Neural progenitor cell (in vitro differentiated cells): ENCODE results near the gene C1orf226. TPM values are rescaled to one million over a fixed set of nuclear protein-coding genes. Genes with fewer than 3 reads are reported as not detected.

Experiments
- DNase-seq: peaks from one replicate; pipeline ENCODE4 v3.0.0-alpha.2; 2016; ENCODE audit warnings: low spot score
- H2AFZ ChIP-seq: fragments of 200-600 bp; sonication (generic); replicated peaks from 2 replicates; pipeline ENCODE4 v1.6.1; 2016; ENCODE audit warnings: antibody characterized with exemption
- H3F3A ChIP-seq: fragments of 200-600 bp; sonication (generic); 2 replicates; pipeline ENCODE4 v1.6.1; 2016; ENCODE audit warnings: antibody characterized with exemption, low read depth
- H3K27ac ChIP-seq: fragments of 200-600 bp; sonication (generic); 2 replicates; pipeline ENCODE4 v1.5.1; 2016; ENCODE audit warnings: mild to moderate bottlenecking
- H3K27me3 ChIP-seq: fragments of 200-600 bp; sonication (generic); 2 replicates; pipeline ENCODE4 v1.6.1; 2016; ENCODE audit warnings: mild to moderate bottlenecking, moderate library complexity
- H3K36me3 ChIP-seq: fragments of 200-600 bp; sonication (generic); 2 replicates; pipeline ENCODE4 v1.5.1; 2016
- H3K4me1 ChIP-seq: fragments of 200-600 bp; sonication (generic); 2 replicates; pipeline ENCODE4 v1.6.1; 2016; ENCODE audit warnings: mixed run types
- H3K4me2 ChIP-seq: fragments of 200-600 bp; sonication (generic); 2 replicates; pipeline ENCODE4 v1.6.1; 2016
- H3K4me3 ChIP-seq: fragments of 200-600 bp; sonication (generic); 2 replicates; pipeline ENCODE4 v1.5.1; 2016
- H3K79me2 ChIP-seq: fragments of 200-600 bp; sonication (generic); 2 replicates; pipeline ENCODE4 v1.6.1; 2016; ENCODE audit warnings: low read depth
- H3K9ac ChIP-seq: fragments of 200-600 bp; sonication (generic); 2 replicates; pipeline ENCODE4 v1.6.1; 2016
- H3K9me3 ChIP-seq: fragments of 200-600 bp; sonication (generic); 2 replicates; pipeline ENCODE4 v1.5.1; 2016; ENCODE audit warnings: low read depth
- H4K20me1 ChIP-seq: fragments of 200-600 bp; sonication (generic); 2 replicates; pipeline ENCODE4 v1.6.1; 2016; ENCODE audit warnings: low read depth
- H3K27ac Mint-ChIP-seq: 3 replicates; pipeline ENCODE4 v1.8.0; 2021; ENCODE audit warnings: mixed read lengths
- H3K27me3 Mint-ChIP-seq: 2 replicates; pipeline ENCODE4 v1.8.0; 2022; ENCODE audit warnings: low read depth, mild to moderate bottlenecking, inconsistent platforms, moderate library complexity, mixed read lengths; ENCODE audit not compliant: insufficient read depth
- H3K36me3 Mint-ChIP-seq: 3 replicates; pipeline ENCODE4 v1.8.0; 2021; ENCODE audit warnings: mixed read lengths
- H3K4me1 Mint-ChIP-seq: 3 replicates; pipeline ENCODE4 v1.8.0; 2021; ENCODE audit warnings: mixed read lengths
- H3K4me3 Mint-ChIP-seq: 3 replicates; pipeline ENCODE4 v1.8.0; 2021; ENCODE audit warnings: mild to moderate bottlenecking, moderate library complexity, mixed read lengths
- H3K9me3 Mint-ChIP-seq: 3 replicates; pipeline ENCODE4 v1.8.0; 2020; ENCODE audit warnings: mixed read lengths
- CTCF ChIP-seq: fragments of 200-600 bp; sonication (generic); IDR thresholded peaks from 2 replicates; pipeline ENCODE4 v1.5.1; 2017; ENCODE audit warnings: antibody characterized with exemption, mild to moderate bottlenecking
- EZH2 ChIP-seq: fragments of 200-600 bp; sonication (generic); IDR thresholded peaks from 2 replicates; pipeline ENCODE4 v1.6.1; 2017; ENCODE audit warnings: antibody characterized with exemption, mild to moderate bottlenecking, moderate library complexity
- EZH2phosphoT487 ChIP-seq: fragments of 200-600 bp; sonication (generic); IDR thresholded peaks from 2 replicates; pipeline ENCODE4 v1.6.1; 2017; ENCODE audit warnings: antibody characterized with exemption
- total RNA-seq: library from RNA; depleted of rRNA; stranded (reverse); fragments of >200 nt; gene quantifications from 2 replicates; pipeline ENCODE4 v1.2.3, GENCODE V29; 2015; ENCODE audit warnings: low replicate concordance

The C1orf226 gene
- total RNA-seq, 1 donor from 2014 or later = 3.9 TPM

DNA sequence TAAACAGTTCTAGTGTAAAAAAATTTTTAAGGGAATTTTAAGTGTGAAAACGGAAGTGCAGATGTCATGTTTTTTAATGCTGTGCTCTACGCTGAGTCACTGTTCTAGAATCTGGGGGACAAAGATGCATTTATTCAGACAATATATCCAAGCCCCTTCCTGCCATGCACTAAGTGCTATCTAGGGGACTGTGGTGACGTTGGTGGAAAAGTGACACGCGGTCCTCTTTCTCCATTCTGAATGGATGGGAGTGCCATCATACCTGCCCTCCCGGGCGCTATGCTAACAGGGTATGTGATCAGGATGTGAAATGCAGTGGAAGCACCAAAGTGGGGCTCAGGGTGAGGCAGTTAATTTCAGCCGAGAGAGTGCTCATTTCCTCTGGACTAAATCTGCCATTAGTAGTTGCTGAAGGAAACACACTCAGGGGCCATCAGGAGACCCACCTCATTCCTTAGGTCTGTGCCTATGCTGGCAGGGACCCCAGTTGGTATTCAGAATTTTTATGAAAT is 6.6 kb downstream of the C1orf226 start:
- Histone ChIP-seq H4K20me1 (no peaks in the 10 kb centered on the region), H3K4me1 (peaks cover 71% of the 10 kb centered on the region), H3K9me3 (no peaks in the 10 kb centered on the region), H3K79me2 (no peaks in the 10 kb centered on the region), H3F3A (peaks cover 55% of the 10 kb centered on the region), H3K9ac (no peak overlapping the region), H3K27me3 (no peaks in the 10 kb centered on the region), H2AFZ (no peak overlapping the region), H3K36me3 (no peaks in the 10 kb centered on the region), H3K4me2 (peak overlapping the region; percentile 45), H3K27ac (peak overlapping the region; percentile 18), H3K4me3 (no peak overlapping the region)
- no peak for DNase-seq
- peaks cover 12% of the 10 kb centered on the region for H3K36me3 Mint-ChIP-seq
- peaks cover 85% of the 10 kb centered on the region for H3K4me1 Mint-ChIP-seq
- no peaks in the 10 kb centered on the region for H3K9me3 Mint-ChIP-seq
- peak overlapping the region; percentile 33 for H3K4me3 Mint-ChIP-seq
- H3K27me3 Mint-ChIP-seq = peaks cover 9% of the 10 kb centered on the region
- peak overlapping the region; percentile 94 for H3K27ac Mint-ChIP-seq
- TF ChIP-seq EZH2phosphoT487 = no peak
- no peak for TF ChIP-seq CTCF

- Mint-ChIP-seq H3K27ac (peak overlapping the region; percentile 94), H3K9me3 (no peaks in the 10 kb centered on the region), H3K4me3 (peak overlapping the region; percentile 39), H3K4me1 (peaks cover 82% of the 10 kb centered on the region), H3K36me3 (peaks cover 9% of the 10 kb centered on the region), H3K27me3 (peaks cover 9% of the 10 kb centered on the region)
- Histone ChIP-seq H3K79me2 (no peaks in the 10 kb centered on the region), H3K36me3 (no peaks in the 10 kb centered on the region), H3K27ac (peak overlapping the region; percentile 18), H2AFZ (no peak overlapping the region), H3K4me1 (peaks cover 66% of the 10 kb centered on the region), H3K27me3 (no peaks in the 10 kb centered on the region), H3K9ac (no peak overlapping the region), H3F3A (peaks cover 56% of the 10 kb centered on the region), H3K9me3 (no peaks in the 10 kb centered on the region), H3K4me2 (peak overlapping the region; percentile 45), H4K20me1 (no peaks in the 10 kb centered on the region), H3K4me3 (no peak overlapping the region)
- no peak for DNase-seq
- TF ChIP-seq EZH2phosphoT487 = no peak
- no peak for TF ChIP-seq EZH2
Measured at GRCh38 chr1:162388615-162389014, 7.1 kb downstream of the C1orf226 start.

GRCh38 chr1:162389021-162389818 is 7.7 kb downstream of the C1orf226 start:
- Histone ChIP-seq H3K4me3 (no peak overlapping the region), H3K27ac (peak overlapping the region; percentile 18), H3K4me2 (peak overlapping the region; percentile 45), H3F3A (peaks cover 56% of the 10 kb centered on the region), H3K79me2 (no peaks in the 10 kb centered on the region), H3K9me3 (no peaks in the 10 kb centered on the region), H4K20me1 (no peaks in the 10 kb centered on the region), H3K9ac (no peak overlapping the region), H3K27me3 (no peaks in the 10 kb centered on the region), H3K4me1 (peaks cover 60% of the 10 kb centered on the region), H3K36me3 (no peaks in the 10 kb centered on the region), H2AFZ (no peak overlapping the region)
- DNase-seq = peak; percentile 79
- TF ChIP-seq CTCF (no peak), EZH2 (no peak), EZH2phosphoT487 (no peak)
- Mint-ChIP-seq H3K4me1 (peaks cover 76% of the 10 kb centered on the region), H3K9me3 (no peaks in the 10 kb centered on the region), H3K4me3 (peak overlapping the region; percentile 39), H3K27ac (peak overlapping the region; percentile 94), H3K36me3 (peaks cover 4% of the 10 kb centered on the region), H3K27me3 (peaks cover 9% of the 10 kb centered on the region)

DNA sequence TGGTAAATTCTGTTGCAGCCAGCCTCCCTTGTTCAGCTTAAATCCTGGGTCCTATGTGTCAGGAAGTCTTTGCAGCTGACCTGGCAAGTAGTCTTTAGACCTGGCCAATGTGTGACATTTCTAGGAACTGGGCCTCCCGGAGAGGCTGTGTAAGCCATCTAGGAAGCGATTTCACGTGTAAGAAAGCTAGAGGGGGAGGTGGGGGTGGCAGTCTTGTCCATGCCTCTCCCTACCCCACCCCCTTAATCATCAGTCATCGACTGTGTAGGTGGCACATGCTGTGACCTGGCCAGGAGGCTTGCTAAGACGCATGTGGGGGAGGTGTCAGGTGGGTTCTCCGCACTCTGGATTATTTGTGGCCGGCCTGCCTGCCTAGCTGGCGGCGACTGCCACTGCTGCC is 8.4 kb downstream of the C1orf226 start:
- Mint-ChIP-seq H3K4me1 (peaks cover 68% of the 10 kb centered on the region), H3K36me3 (peaks cover 4% of the 10 kb centered on the region), H3K4me3 (no peak overlapping the region), H3K9me3 (no peaks in the 10 kb centered on the region), H3K27ac (peak overlapping the region; percentile 94), H3K27me3 (peaks cover 9% of the 10 kb centered on the region)
- H3K4me1 ChIP-seq = peaks cover 52% of the 10 kb centered on the region
- H3K9me3 ChIP-seq = no peaks in the 10 kb centered on the region
- H3F3A ChIP-seq = peaks cover 56% of the 10 kb centered on the region
- H3K36me3 ChIP-seq = no peaks in the 10 kb centered on the region
- TF ChIP-seq CTCF = no peak
- H3K9ac ChIP-seq = no peak overlapping the region
- H3K79me2 ChIP-seq = no peaks in the 10 kb centered on the region
- H3K4me2 ChIP-seq = peak overlapping the region; percentile 45
- no peak overlapping the region for H3K4me3 ChIP-seq
- DNase-seq = no peak
- H3K27me3 ChIP-seq = no peaks in the 10 kb centered on the region
- H3K27ac ChIP-seq = no peak overlapping the region
- H4K20me1 ChIP-seq = no peaks in the 10 kb centered on the region
- H2AFZ ChIP-seq = no peak overlapping the region
